Measurements from ENCODE around the gene GDI2. TPM values are rescaled to one million over a fixed set of nuclear protein-coding genes. Genes with fewer than 3 reads are reported as not detected.
"Not testable (repeated sequence)": the region's sequence is repeated elsewhere in the genome, so short reads cannot be mapped to it uniquely, and the experiment has no call there.

The GDI2 gene
- total and polyA plus RNA-seq, 2 donors = 140 to 385 TPM

DNA sequence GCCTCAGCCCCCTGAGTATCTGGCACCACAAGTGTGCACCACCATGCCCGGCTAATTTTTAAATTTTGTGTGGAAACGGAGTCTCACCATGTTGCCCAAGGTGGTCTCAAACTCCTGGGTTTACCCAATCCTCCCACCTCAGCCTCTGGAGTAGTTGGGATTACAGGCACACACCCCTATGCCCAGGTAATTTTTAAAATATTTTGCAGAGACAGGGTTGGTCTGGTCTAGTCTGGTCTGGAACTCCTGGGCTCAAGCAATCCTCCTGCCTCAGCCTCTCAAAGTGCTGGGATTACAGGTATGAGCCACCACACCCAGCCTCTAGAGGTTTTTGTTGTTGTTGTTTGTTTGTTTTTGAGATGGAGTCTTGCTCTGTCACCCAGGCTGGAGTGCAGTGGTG is 22.9 kb upstream of the GDI2 start:
- H3K4me1 ChIP-seq (ENCODE audit: insufficient read depth); DNase-seq (ENCODE audit: extremely low spot score); H3K27ac ChIP-seq (ENCODE audit: low read depth); H3K4me3 ChIP-seq (ENCODE audit: low read depth, low read length); H3K36me3 ChIP-seq (ENCODE audit: insufficient read depth): not testable (repeated sequence)
- over 99% methylated on average over 2 of the region's 2 CpGs for WGBS

DNA sequence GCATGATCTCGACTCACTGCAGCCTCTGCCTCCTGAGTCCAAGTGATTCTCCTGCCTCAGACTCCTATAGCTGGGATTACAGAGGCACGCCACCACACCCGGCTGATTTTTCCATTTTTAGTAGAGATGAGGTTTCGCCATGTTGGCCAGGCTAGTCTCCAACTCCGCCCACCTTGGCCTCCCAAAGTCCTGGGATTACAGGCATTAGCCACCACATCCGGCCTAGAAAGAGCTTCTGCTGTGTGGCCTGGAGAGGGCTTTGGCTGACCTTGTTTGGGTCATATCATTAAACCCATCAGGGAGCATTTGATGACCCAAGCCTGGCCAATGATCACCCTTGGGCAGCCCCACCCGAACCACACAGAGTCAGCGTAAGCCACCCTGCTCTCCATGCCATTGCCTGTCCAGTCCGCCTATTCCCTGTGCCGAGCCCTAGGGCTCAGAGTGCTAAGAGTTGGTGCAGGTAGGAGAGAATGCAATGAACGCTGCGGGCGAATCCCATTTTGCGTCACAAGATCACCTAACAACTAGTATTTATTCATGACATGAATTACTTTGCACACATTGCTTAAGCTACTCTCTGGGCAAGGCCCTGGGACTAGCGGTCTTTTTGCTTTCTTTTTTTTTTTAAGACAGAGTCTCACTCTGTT is 22.3 kb upstream of the GDI2 start:
- Histone ChIP-seq H3K4me3 (ENCODE audit: low read depth, low read length) (no peak overlapping the region), H3K4me1 (ENCODE audit: insufficient read depth) (no peaks in the 10 kb centered on the region), H3K36me3 (ENCODE audit: insufficient read depth) (no peaks in the 10 kb centered on the region), H3K27ac (ENCODE audit: low read depth) (no peak overlapping the region)
- DNase-seq (ENCODE audit: extremely low spot score) = no peak
- 90% methylated on average over 15 of the region's 15 CpGs for whole genome bisulfite sequencing

DNA sequence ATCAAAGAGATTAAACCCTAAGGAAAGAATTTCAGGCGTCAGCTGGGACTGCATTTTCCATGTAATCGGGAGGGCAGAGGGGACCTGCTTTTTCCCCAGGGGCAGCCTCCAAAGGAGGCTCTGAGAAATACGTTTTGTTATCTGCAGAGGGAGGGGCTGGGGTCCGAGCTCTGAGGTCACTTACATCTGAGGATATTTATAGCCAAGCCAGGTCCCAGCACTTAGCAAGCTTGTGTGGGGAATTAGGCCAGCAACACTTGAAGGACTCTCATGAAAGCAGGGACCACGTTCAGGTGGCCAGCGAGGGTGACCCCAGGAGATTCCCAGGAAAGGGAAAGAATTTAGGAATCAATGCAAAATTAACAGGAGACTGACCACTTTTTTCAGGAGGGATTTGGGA is 20.6 kb upstream of the GDI2 start:
- DNase-seq (ENCODE audit: extremely low spot score) = no peak
- no peaks in the 10 kb centered on the region for H3K36me3 ChIP-seq (ENCODE audit: insufficient read depth)
- H3K27ac ChIP-seq (ENCODE audit: low read depth) = no peak overlapping the region
- 32% methylated on average over 6 of the region's 6 CpGs for WGBS
- no peak overlapping the region for H3K4me3 ChIP-seq (ENCODE audit: low read depth, low read length)
- no peaks in the 10 kb centered on the region for H3K4me1 ChIP-seq (ENCODE audit: insufficient read depth)

DNA sequence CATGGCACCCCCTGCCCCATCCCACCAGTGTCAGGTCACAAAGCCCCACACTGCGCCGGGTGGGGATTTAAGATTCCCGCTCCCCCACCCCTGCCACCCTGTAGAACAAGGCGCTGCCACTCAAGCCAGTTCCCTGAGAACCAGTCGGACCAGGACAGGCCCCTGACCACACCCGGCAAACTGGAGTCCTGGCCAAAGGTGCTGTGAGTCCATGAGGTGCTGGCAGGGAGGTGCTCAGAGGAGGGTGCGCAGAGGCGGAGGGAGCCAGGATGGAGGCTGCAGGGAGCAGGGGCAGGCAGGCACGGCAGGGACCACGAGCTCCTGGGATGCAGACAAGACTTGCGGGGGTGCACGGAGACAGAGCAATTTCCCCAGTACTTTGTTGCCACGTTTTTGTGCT is 19.7 kb upstream of the GDI2 start:
- H3K27ac ChIP-seq (ENCODE audit: low read depth) = no peak overlapping the region
- 76% methylated on average over 13 of the region's 13 CpGs for WGBS
- H3K36me3 ChIP-seq (ENCODE audit: insufficient read depth) = no peaks in the 10 kb centered on the region
- DNase-seq (ENCODE audit: extremely low spot score) = no peak
- no peaks in the 10 kb centered on the region for H3K4me1 ChIP-seq (ENCODE audit: insufficient read depth)
- H3K4me3 ChIP-seq (ENCODE audit: low read depth, low read length) = no peak overlapping the region

DNA sequence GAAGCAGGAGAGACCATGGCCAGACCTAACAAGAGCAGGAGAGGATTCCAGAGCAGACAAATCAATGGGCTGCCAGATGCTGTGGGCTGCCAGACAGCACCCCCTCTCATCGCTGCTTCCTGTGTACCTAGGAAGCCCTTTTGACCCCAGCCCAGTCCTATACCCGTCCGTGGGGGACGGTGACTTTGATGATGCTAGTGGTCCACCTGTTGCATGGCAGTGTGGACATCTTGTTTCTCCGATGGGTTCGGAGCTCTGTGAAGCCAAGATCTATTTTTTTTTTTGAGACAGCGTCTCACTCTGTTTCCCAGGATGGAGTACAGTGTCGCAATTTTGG is 18.2 kb upstream of the GDI2 start:
- 87% methylated on average over 8 of the region's 8 CpGs for WGBS
- no peak overlapping the region for H3K27ac ChIP-seq (ENCODE audit: low read depth)

DNA sequence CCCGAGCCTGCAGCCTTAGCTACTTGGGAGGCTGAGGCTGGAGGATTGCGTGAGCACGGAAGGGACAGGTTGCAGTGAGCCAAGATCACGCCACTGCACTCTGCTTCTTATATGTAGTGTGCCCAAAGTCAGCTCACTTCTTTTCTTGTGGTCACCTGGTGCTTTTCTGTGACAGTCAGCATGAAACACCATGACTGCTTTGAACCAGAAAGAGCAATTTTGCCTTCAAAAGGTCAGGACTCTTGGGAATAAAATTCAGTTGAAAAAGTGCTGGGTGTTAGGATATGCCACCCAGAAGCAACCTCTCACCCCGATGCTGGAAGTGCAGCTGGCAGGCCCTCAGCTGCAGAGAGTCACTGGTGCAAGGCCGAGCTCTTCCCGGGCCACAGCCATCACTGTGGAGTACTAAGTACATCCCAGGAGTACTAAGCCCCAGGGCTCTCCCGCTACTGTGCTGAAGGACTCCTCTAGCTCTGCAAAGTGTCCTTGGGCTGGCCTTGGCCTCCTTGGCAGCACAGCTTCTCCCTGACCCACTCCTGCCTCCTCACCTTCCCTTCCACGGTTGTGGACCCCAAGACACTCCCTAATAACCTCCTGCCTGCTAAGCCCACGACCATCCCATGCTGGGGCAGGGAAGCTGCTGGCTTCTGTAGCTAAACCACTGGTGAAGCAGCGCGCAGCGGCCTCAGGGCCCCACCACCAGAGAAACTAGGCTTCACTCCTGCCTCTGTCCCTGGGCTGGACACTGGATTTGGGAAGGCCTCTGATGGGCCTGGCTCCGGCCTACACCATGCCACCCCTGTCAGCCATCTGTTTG is 17.6 kb upstream of the GDI2 start:
- DNase-seq (ENCODE audit: extremely low spot score) = no peak
- H3K27ac ChIP-seq (ENCODE audit: low read depth) = no peak overlapping the region
- H3K36me3 ChIP-seq (ENCODE audit: insufficient read depth) = no peaks in the 10 kb centered on the region
- no peaks in the 10 kb centered on the region for H3K4me1 ChIP-seq (ENCODE audit: insufficient read depth)
- H3K4me3 ChIP-seq (ENCODE audit: low read depth, low read length) = no peak overlapping the region
- WGBS = 92% methylated on average over 14 of the region's 14 CpGs

More for the DNA sequence above, 18.2 kb upstream of the GDI2 start:
- no peak for DNase-seq (ENCODE audit: extremely low spot score)
- Histone ChIP-seq H3K36me3 (ENCODE audit: insufficient read depth) (no peaks in the 10 kb centered on the region), H3K4me3 (ENCODE audit: low read depth, low read length) (no peak overlapping the region), H3K4me1 (ENCODE audit: insufficient read depth) (no peaks in the 10 kb centered on the region)

DNA sequence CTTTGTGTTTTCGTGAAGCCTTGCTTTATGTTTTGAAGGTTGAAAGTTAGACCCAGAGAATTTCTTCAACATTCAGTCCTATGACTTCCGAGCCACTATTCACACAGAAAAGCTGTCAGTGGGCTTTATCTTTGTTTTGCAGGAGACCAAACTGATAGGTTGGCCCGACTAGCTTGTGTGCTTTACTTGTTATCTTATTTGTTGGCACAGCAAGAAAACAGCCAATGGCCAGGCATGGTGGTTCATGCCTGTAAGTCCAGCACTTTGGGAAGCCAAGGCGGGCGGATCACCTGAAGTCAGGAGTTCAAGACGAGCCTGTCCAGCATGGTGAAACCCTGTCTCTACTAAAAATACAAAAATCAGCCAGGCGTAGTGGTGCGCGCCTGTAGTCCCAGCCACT is 16.0 kb upstream of the GDI2 start:
- DNase-seq (ENCODE audit: extremely low spot score) = no peak
- Histone ChIP-seq H3K4me3 (ENCODE audit: low read depth, low read length) (no peak overlapping the region), H3K4me1 (ENCODE audit: insufficient read depth) (no peaks in the 10 kb centered on the region), H3K27ac (ENCODE audit: low read depth) (no peak overlapping the region), H3K36me3 (ENCODE audit: insufficient read depth) (no peaks in the 10 kb centered on the region)
- 83% methylated on average over 9 of the region's 9 CpGs for WGBS

DNA sequence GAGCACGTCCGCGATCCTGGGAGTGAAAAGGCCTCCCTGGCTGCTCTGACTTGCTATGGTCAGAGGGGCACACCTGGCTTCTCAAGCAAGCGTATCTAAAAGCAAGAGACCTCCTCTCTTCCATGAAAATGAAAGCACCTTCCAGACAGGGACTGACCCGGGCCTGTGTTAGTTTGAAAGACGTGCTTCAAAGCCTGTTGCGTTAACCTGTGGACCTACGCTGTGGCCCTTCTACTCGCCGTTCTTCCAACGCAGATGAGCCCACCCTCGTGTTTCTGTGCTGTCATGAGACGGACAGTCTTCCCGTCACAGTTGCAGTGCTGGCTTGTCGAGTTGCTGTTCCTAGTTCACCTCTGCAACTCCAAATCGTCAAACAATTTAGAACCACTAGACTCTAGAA is 15.5 kb upstream of the GDI2 start:
- 89% methylated on average over 16 of the region's 16 CpGs for WGBS
- DNase-seq (ENCODE audit: extremely low spot score) = no peak

DNA sequence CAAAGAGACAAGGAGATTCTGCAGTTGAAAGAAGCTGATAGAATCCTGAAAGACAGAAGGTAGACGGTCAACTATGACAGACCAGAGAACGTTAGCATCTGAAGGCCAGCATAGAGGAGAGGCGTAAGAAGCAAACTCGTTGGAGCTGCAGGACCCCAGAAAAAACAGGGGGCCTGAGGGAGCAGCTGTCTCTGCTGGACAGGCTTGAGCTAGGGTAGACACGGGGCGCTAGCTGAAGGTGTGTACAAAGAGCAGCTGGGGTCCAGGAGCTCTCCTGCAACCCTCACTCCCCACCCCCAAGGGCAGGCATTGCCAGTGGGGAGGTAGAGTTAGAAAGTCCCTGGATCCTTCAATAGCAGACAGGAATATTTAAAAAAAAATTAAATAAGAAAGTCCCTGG is 14.6 kb upstream of the GDI2 start:
- H3K4me3 ChIP-seq (ENCODE audit: low read depth, low read length) = no peak overlapping the region
- 74% methylated on average over 6 of the region's 6 CpGs for WGBS
- no peak for DNase-seq (ENCODE audit: extremely low spot score)

More for the DNA sequence above, 15.5 kb upstream of the GDI2 start:
- no peaks in the 10 kb centered on the region for H3K4me1 ChIP-seq (ENCODE audit: insufficient read depth)
- H3K36me3 ChIP-seq (ENCODE audit: insufficient read depth) = no peaks in the 10 kb centered on the region
- H3K27ac ChIP-seq (ENCODE audit: low read depth) = no peak overlapping the region
- no peak overlapping the region for H3K4me3 ChIP-seq (ENCODE audit: low read depth, low read length)

DNA sequence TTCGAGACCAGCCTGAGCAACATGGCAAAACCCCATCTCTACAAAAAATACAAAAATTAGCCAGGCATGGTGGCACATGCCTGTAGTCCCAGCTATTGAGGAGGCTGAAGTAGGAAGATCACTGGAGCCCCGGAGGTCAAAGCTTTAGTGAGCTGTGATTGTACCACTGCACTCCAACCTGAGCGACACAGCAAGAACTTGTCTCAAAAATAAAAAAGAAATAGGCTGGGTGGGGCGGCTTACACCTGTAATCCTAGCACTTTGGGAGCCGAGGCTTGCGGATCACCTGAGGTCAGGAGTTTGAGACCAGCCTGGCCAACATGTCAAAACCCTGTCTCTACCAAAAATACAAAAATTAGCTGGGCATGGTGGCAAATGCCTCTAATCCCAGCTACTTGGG is 13.3 kb upstream of the GDI2 start:
- H3K27ac ChIP-seq (ENCODE audit: low read depth); H3K4me1 ChIP-seq (ENCODE audit: insufficient read depth); H3K4me3 ChIP-seq (ENCODE audit: low read depth, low read length); H3K36me3 ChIP-seq (ENCODE audit: insufficient read depth); DNase-seq (ENCODE audit: extremely low spot score): not testable (repeated sequence)
- WGBS = 96% methylated on average over 6 of the region's 6 CpGs

More for the DNA sequence above, 14.6 kb upstream of the GDI2 start:
- Histone ChIP-seq H3K36me3 (ENCODE audit: insufficient read depth) (no peaks in the 10 kb centered on the region), H3K4me1 (ENCODE audit: insufficient read depth) (no peaks in the 10 kb centered on the region), H3K27ac (ENCODE audit: low read depth) (no peak overlapping the region)

DNA sequence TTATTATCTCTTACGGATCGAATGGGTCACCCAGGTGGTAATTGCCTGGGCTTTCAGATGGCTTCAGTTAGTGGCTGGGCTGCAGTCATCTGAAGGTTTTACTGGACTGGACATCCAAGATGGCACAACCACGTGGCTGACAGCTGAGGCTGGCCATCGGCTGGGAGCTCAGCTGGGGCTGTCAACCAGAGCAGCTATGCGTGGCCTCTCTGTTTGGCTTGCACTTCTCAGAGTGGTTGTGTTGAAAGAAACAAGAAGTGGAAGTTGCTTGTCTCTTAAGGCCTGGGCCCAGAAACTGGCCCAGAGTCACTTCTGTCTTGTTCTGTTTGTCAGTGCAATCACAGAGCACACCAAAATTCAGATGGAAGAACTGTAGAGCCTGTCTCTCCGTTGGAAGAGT is 5.7 kb upstream of the GDI2 start:
- Histone ChIP-seq H3K27ac (ENCODE audit: low read depth) (no peak overlapping the region), H3K36me3 (ENCODE audit: insufficient read depth) (no peaks in the 10 kb centered on the region), H3K4me1 (ENCODE audit: insufficient read depth) (no peaks in the 10 kb centered on the region), H3K4me3 (ENCODE audit: low read depth, low read length) (no peak overlapping the region)
- WGBS = 86% methylated on average over 6 of the region's 6 CpGs
- DNase-seq (ENCODE audit: extremely low spot score) = no peak

DNA sequence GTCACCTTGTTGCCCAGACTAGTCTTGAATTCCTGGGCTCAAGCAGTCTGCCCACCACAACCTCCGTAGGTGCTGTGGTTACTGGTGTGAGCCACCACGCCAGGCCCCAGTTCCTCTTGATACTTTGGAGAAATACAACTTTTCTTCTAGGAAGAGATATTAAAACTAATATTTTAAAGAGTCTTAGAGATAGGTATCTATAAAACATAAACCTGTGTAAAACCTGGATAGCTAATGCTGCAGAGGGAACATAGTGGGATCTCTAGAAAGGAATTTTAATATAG is 4.8 kb upstream of the GDI2 start:
- Histone ChIP-seq H3K4me1 (ENCODE audit: insufficient read depth) (no peaks in the 10 kb centered on the region), H3K36me3 (ENCODE audit: insufficient read depth) (no peaks in the 10 kb centered on the region), H3K4me3 (ENCODE audit: low read depth, low read length) (no peak overlapping the region), H3K27ac (ENCODE audit: low read depth) (no peak overlapping the region)
- DNase-seq (ENCODE audit: extremely low spot score) = no peak
- 90% methylated on average over 2 of the region's 2 CpGs for WGBS

DNA sequence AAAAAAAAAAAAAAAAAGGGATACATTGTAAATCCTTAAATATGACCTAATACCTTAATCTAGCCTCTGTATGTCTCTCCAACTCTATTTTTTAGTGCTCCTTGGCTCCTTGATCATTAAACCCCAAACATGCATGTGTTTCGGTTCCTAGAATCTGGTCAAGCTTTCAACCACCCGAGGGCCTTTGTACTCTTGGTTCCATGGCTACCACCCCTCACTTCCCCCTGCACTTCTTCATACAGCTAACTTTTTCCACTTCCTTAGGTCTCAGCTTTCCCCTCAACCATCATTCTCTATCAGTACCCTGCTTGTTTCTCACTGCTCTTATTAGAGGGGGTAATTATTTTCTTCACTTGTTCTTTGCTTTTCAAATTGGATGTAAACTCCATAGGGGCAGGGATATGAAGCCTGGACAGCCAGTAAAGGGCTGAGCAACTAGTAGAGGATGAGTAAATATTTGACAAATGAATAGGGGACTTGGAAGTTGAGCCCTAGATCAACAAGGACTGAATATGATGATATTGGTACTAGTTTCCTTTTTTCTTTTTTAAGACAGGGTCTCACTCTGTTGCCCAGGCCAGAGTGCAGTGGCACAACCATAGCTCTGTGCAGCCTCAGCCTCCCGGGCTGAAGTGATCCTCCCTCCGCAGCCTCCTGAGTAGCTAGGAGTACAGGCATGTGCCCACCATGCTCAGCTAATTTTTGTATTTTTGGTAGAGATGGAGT is 4.3 kb upstream of the GDI2 start:
- DNase-seq (ENCODE audit: extremely low spot score) = no peak
- Histone ChIP-seq H3K36me3 (ENCODE audit: insufficient read depth) (no peaks in the 10 kb centered on the region), H3K4me1 (ENCODE audit: insufficient read depth) (no peaks in the 10 kb centered on the region), H3K27ac (ENCODE audit: low read depth) (no peak overlapping the region), H3K4me3 (ENCODE audit: low read depth, low read length) (no peak overlapping the region)
- WGBS = 88% methylated on average over 4 of the region's 4 CpGs

DNA sequence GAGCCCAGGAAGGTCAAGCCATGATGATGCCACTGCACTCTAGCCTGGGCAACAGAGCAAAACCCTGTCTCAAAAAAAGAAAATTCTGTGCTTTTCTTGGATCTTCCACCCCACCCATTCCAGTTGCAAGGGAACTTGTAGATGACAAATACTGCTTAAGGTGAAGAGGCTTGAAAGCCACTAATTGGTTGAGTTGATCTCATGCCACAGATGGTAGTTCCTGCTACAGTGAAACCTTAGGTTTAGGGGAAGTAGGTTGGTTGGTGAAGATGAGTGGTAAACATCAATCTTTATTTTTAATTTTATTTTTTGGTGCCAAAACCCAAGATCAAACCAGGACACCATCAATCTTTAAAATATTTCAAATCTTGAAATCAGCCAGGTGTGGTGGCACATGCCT is 2.9 kb upstream of the GDI2 start:
- Histone ChIP-seq H3K4me3 (ENCODE audit: low read depth, low read length) (no peak overlapping the region), H3K4me1 (ENCODE audit: insufficient read depth) (no peaks in the 10 kb centered on the region), H3K27ac (ENCODE audit: low read depth) (no peak overlapping the region), H3K36me3 (ENCODE audit: insufficient read depth) (no peaks in the 10 kb centered on the region)
- DNase-seq (ENCODE audit: extremely low spot score) = no peak
